C4-2B (cell line): ENCODE data around the gene ZNF423.

Experiments used
- H3K27ac ChIP-seq: fragments of 450-650 bp; 2 replicates; pipeline ENCODE4 v1.5.1; 2017
- ZFX ChIP-seq: fragments of 450-650 bp; IDR thresholded peaks from 2 replicates; pipeline ENCODE4 v1.6.1; 2017
- TF ChIP-seq, protein P1 (sequence below): fragments of 450-650 bp; conservative IDR thresholded peaks from 2 replicates; pipeline ENCODE4 v1.5.1; 2017; ENCODE audit warnings: mild to moderate bottlenecking

ZNF423 gene

DNA sequence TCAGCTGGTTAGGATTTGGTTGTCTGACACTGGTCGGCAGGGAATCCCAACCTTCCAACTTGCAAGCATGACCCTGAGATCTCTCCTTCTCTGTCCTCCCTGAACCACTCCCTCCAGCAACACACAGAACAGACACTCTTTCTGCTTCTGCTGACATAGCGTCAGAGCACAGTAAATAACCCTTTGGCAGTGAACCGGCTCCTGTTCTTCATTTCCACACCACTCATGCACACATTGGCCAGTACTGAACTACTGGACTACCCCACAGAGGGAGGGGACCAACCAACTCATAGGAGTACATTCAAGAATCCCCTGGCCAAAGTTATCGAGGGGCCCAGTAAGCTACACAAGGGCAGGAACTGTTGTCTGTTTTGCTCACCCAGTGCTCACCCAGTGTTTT, 138.2 kb downstream of the ZNF423 start:
- H3K27ac ChIP-seq: no peak overlapping the region
- TF ChIP-seq ZFX: no peak
- TF ChIP-seq, protein P1, sequence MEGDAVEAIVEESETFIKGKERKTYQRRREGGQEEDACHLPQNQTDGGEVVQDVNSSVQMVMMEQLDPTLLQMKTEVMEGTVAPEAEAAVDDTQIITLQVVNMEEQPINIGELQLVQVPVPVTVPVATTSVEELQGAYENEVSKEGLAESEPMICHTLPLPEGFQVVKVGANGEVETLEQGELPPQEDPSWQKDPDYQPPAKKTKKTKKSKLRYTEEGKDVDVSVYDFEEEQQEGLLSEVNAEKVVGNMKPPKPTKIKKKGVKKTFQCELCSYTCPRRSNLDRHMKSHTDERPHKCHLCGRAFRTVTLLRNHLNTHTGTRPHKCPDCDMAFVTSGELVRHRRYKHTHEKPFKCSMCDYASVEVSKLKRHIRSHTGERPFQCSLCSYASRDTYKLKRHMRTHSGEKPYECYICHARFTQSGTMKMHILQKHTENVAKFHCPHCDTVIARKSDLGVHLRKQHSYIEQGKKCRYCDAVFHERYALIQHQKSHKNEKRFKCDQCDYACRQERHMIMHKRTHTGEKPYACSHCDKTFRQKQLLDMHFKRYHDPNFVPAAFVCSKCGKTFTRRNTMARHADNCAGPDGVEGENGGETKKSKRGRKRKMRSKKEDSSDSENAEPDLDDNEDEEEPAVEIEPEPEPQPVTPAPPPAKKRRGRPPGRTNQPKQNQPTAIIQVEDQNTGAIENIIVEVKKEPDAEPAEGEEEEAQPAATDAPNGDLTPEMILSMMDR: no peak

DNA sequence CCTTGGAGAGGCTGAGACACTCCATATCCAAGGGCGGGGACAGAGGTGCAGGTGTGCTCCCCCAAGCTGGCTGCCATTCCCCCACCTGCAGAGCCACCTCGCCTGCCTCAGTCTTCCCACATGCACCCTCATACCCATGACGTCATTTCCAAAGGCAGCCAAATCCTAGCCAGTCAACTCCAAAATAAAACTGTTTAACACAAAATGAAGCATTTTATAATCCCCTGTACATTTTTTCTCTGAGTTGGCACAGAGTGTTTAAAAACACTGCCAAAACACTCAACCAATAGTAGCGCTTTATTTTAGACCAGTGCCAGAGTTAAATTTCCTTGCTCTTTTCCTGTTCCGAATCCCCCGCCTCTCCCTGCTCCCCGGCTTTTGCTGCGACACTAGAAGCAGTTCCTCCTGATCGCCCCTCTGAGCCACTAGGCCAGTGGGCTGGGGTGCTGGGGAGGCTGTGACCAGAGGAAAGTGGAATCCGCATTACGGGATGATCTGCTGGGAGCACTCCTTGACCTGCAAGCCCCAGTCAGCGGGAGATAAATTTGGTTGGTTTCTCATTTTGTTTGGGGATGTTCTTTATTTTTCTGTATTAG, 139.5 kb downstream of the ZNF423 start:
- no peak overlapping the region for H3K27ac ChIP-seq
- no peak for TF ChIP-seq ZFX
- TF ChIP-seq, protein P1: no peak

DNA sequence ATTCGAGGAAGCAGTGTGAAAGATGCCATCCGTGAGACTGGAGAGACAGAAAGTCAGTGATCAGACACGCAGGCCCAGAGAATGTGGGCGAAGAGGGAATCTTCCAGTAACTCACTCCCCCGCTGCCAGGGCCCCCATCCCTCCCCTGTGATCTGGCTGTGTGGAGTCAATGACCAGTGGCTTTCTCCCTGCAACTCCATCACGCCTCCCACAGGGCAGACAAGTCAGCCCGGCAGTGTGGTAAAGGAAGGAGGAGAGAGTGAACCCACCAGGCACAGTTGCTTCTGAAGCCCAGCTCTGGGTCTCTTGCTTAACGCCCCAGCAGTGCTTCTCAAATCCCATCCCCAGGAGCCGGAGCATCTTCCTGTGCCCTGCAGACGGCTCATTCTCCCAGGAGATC, 142.1 kb downstream of the ZNF423 start:
- H3K27ac ChIP-seq: no peak overlapping the region
- no peak for TF ChIP-seq ZFX
- TF ChIP-seq, protein P1: no peak

DNA sequence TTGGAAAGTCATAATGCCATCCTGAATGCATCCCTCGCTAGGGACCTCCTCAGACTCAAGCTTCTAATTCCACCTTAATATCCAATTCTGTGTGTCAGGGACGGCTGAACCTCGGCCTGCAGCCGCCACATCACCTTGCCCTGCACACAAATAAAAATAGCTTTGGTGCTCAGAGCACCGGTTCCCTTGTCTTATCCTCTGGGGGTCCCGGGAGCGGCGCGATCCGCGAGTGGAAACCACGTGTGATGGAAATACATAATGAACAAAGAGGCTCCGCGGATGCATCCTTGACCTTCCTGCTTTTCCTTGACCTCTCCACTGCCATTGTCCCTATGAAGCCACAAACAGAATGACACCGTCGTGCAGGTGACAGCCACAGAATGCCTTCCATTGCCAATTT, 143.4 kb downstream of the ZNF423 start:
- no peak overlapping the region for H3K27ac ChIP-seq
- TF ChIP-seq, protein P1: no peak
- TF ChIP-seq ZFX: no peak

DNA sequence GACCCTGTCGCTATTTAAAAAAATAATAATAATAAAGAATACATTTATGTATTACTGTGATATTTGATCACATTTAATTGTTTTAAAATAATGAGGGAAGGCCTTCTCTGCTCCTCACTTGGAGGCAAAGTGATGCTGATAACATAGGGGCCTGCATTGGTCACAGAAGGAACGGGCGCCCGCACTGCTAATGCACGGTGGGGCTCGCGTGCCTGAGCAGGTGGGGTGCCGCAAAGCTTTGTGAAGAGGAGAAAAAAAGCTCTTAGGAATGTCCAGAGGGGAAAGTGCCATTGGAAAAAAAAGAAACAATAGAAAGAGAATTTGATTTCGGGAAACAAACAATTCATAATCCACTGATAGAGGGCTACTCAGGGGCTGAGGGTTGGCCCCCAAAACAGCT, 143.8 kb downstream of the ZNF423 start:
- no peak for TF ChIP-seq ZFX
- TF ChIP-seq, protein P1: no peak

DNA sequence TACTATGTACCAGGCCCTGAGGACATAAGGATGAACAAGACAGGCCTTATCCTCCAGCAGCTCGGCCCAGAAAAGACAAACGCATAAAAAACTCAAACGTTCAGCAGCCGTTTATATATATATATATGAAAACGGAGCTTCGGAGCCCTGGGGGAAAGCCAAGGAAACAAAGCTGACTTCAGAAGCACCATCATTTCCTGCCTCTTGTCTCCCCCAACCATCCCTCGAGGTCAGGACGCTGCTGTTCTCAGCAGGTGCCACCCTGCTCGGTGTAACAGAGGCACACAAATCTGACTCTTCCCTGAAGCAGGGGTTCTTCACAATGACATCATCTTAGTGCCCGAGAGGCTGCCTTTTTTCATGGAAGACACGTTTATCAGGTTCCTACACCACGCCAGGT, 146.9 kb downstream of the ZNF423 start:
- no peak overlapping the region for H3K27ac ChIP-seq
- no peak for TF ChIP-seq ZFX
- TF ChIP-seq, protein P1: no peak

More for the DNA sequence above, 143.8 kb downstream of the ZNF423 start:
- no peak overlapping the region for H3K27ac ChIP-seq

DNA sequence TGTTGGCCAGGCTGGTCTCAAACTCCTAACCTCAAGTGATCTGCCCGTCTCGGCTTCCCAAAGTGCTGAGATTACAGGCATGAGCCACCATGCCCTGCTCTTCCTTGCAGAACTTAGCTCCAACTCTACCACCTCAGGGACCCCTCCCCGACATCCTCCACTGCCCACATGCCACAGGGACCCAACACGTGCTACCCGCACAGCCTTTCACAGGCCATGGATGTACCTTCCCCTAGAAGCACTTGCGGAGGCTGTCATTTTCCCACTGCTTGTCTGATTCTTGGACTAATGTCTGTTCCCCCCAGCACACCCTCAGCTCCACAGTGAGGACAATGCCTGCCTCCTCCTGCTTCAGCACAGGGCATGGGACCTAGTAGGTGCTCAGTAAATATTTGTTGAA, 147.4 kb downstream of the ZNF423 start:
- H3K27ac ChIP-seq: no peak overlapping the region
- TF ChIP-seq, protein P1: no peak
- no peak for TF ChIP-seq ZFX
